ENCODE measurements around the gene COMMD1.
"Not testable (repeated sequence)": the region's sequence is repeated elsewhere in the genome, so short reads cannot be mapped to it uniquely, and the experiment has no call there.

DNA sequence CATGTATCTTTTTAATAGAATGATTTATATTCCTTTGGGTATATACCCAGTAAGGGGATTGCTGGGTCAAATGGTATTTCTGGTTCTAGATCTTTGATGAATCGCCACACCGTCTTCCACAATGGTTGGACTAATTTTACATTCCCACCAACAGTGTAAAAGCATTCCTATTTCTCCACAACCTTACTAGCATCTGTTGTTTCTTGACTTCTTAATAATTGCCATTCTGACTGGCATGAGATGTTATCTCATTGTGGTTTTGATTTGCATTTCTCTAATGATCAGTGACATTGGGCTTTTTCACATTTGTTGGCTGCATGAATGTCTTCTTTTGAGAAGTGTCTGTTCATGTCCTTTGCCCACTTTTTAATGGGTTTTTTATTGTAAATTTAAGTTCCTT is 220.8 kb downstream of the COMMD1 start:
- TF ChIP-seq, protein P1, sequence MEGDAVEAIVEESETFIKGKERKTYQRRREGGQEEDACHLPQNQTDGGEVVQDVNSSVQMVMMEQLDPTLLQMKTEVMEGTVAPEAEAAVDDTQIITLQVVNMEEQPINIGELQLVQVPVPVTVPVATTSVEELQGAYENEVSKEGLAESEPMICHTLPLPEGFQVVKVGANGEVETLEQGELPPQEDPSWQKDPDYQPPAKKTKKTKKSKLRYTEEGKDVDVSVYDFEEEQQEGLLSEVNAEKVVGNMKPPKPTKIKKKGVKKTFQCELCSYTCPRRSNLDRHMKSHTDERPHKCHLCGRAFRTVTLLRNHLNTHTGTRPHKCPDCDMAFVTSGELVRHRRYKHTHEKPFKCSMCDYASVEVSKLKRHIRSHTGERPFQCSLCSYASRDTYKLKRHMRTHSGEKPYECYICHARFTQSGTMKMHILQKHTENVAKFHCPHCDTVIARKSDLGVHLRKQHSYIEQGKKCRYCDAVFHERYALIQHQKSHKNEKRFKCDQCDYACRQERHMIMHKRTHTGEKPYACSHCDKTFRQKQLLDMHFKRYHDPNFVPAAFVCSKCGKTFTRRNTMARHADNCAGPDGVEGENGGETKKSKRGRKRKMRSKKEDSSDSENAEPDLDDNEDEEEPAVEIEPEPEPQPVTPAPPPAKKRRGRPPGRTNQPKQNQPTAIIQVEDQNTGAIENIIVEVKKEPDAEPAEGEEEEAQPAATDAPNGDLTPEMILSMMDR (IDR thresholded peaks at IDR 0.05): not testable (repeated sequence)
- not testable (repeated sequence) for TF ChIP-seq POLR2A (IDR thresholded peaks at IDR 0.05)
